ENCODE data around the gene FANCC. TPM values are rescaled to one million over a fixed set of nuclear protein-coding genes. Genes with fewer than 3 reads are reported as not detected.

FANCC gene, protein sequence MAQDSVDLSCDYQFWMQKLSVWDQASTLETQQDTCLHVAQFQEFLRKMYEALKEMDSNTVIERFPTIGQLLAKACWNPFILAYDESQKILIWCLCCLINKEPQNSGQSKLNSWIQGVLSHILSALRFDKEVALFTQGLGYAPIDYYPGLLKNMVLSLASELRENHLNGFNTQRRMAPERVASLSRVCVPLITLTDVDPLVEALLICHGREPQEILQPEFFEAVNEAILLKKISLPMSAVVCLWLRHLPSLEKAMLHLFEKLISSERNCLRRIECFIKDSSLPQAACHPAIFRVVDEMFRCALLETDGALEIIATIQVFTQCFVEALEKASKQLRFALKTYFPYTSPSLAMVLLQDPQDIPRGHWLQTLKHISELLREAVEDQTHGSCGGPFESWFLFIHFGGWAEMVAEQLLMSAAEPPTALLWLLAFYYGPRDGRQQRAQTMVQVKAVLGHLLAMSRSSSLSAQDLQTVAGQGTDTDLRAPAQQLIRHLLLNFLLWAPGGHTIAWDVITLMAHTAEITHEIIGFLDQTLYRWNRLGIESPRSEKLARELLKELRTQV
- total RNA-seq = 10 to 100 TPM in 1 of 4 donors, 1 to 10 TPM in 3; 3.4 to 12.2 (median 5.6) TPM

DNA sequence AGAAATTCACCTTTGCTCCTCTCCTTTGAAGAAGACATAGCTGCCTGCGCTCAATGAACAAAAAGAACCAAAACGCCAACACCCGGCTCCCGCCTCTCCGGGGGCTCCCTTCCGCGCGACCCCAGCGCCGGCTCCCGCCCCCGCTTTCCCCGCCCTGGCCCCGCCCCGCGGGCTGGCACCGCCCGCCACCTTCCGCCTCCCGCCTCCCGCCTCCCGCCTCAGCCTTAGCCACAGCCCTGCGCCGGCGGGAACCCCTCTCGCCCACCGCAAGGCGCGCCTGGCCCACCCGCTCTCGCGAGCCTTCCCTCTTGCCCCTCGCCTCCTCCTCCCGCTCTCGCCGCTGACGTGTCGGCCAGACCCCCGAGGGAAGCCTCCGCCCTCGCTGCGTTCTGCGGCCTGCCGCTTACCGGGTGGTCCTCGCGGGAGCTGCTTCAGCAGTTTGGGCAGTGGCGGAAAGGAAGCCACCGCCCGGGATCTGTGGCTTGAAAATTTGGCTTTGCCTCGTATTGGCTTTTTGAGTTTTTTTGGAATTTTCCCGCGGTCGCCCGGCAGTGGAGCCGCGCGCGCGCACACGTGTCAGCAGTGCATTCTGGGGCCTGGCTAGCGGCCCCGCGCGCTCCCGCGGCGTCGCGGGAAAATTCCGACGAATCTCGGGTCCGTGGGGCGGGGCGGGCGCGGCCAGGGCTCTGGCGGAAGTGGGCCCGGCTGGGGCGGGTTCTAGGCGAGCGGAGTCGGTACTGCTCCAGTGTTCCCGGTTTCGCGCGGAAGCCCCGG lies at the start of gene FANCC:
TSS of gene FANCC (minus strand) at position 591 of the 774 bp plus-strand sequence. CDS start 68,418 bp downstream, outside the sequence.
- no peak for TF ChIP-seq CTCF (IDR thresholded peaks at IDR 0.05; ENCODE audit: low read depth)

GRCh38 chr9:95366731-95367325 lies 49.3 kb upstream of the FANCC start:
- TF ChIP-seq CTCF (IDR thresholded peaks at IDR 0.05; ENCODE audit: low read depth) = no peak

DNA sequence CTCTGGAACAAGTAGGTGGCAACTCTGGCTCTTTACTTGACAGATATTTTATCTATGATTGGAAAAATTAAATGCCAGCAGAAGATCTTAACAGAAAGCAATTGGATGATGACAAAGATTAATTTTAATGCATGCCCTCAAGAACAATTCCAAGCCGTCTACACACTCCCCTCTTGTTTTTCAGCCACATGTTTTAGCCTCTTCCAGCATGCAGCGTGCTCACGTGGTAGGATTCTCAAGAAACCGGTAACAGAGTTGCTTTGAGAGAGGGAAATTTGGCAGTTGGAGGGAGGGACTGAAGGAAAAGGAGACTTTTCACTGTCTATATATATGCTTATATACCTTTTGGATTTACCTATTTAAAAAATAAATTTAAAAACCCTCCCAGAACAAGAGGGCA lies 48.3 kb upstream of the FANCC start:
- no peak for TF ChIP-seq CTCF (IDR thresholded peaks at IDR 0.05; ENCODE audit: low read depth)

DNA sequence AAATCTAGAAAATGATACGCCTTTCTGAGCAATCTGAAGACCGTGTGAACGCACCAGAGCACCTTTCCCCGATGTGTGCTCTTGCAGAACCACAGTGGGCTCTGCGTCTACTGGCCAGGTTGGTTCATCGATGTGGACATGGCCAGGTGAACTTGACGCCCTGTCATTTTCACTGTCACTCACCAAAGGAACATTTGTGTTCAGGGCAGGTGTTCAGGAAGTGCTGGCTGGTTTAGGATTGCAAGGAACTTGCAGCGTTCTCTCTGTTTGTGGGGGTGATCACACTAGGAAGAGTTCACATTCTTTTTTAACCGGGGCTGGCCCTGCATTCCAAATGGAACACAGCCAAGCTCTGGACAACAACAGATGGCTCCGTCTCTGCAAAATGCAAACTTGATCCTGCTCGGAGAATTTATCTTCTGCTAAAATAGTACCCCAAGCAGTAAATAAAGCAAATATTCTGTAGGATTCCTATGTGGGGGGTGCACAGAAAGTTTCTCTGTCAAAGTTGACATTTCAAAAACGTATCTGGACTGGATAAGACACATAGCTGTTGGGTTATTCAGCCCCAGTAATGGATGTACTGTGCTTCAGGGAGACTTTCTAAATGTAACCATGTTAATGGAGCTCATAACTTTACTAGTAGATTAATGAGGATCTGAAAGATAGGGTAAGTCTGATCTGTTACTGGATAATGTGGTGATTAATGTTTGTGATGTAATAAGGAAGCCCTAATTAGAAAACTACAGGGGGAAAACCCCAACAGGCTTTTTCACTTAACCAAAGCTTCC lies 45.7 kb upstream of the FANCC start:
- TF ChIP-seq CTCF (IDR thresholded peaks at IDR 0.05; ENCODE audit: low read depth) = no peak

- no peak for TF ChIP-seq CTCF (IDR thresholded peaks at IDR 0.05; ENCODE audit: low read depth)
Measured at GRCh38 chr9:95360866-95361265, 43.4 kb upstream of the FANCC start.

GRCh38 chr9:95357316-95357715 lies 39.8 kb upstream of the FANCC start:
- TF ChIP-seq CTCF (IDR thresholded peaks at IDR 0.05; ENCODE audit: low read depth) = no peak

All from subcutaneous adipose tissue (tissue), 4 donors.